Fibroblast of the conjunctiva (primary cell): ENCODE results near the gene DNAJA3.

Experiments used
- DNase-seq: peaks from one replicate; pipeline ENCODE4 v3.0.0-alpha.2; 2010; ENCODE audit warnings: low read depth

The DNAJA3 gene

DNA sequence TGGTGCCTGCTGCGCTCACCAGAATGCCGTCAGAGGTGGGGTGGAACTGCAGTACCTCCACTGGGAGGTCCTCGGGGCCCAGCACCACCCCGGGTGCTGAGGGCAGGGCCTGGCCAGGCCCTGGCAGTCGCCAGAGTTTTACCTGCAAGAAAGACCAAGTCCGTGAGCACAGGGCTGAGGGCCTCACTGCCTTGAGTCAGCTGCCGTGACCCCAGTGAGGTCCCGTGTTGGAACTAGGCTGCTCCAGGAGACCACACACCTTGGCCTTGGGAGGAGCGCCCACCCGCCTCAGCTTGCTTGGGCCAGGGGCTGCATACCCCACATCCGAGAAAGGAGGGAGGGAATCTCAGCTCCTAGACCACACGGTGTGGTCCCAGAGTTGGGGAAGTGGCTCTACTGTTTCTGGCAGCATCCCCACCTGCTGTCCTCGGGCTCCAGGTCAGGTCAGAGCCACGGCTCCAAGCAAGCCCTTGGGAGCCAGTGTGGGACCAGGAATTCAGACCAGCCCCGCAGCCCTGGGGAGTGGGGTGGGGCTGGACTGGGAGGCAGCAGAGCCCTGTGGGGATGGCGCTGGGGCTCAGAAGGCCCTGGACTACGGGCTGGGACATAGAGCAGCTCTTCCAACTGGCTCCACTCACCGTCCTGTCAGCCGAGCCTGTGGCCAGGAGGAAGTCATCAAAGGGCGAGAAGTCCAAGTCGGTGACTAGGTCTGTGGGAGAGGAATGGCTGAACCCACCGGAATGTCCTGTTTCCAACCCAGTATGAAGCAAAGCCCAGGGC lies 17.9 kb upstream of the DNAJA3 start:
- no peak for DNase-seq

DNA sequence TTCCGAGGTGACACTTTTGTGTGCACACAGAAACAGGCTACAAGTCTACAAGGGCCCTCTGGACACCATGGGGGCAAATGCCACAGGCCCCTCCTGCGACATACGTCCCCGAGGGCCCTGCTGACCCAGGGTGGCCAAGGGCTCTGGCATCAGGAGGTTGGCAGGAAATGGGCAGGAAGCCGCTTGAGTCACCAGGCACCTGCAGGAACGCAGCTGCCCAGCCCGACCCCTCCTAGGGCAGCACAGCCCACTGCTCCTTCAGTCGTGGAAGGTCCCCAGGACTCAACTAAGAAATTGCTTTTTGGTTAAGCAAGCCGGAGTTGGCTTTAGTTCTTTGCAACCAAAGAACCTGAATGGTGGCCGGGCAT lies 17.4 kb upstream of the DNAJA3 start:
- DNase-seq = no peak

DNA sequence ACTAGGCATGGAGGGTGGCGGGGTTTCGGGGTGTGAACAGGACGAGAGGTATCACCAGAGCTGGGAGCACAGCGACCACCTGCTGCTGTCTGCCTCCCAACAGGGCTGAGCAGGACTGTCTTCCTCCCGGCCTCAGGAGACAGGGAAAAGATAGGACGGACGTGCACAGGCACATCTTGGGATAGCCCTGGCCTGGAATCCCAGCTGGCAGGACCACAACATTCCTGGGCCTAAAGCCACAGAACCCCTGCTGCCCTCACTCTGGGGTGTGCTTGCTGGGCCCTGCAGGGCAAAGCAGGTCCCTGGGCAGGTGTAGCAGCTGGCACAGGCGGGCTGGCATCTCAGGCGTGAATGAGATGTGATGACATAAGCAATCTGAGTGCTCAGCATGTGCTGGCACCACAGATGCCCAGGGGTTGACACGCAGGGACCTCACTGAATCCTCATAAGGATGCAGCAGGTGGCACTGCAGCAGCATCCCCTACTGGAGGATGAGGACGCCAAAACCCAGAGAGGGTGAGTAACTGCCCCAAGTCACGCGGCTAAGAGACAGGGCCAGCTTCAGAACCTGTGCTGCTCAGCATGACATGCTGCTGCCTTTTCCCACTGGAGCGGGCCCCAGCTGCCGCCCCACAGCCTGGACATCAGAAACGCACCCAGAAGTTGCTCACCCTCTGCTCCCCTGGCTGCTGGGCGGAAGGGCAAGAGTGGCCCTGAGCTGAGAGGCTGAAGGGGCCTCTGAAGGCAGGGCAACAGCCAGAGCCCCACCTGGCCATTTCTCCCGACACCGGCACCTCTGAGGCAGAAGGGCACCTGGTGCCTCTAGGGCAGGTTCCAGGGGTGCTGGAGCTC lies 16.4 kb upstream of the DNAJA3 start:
- no peak for DNase-seq

DNA sequence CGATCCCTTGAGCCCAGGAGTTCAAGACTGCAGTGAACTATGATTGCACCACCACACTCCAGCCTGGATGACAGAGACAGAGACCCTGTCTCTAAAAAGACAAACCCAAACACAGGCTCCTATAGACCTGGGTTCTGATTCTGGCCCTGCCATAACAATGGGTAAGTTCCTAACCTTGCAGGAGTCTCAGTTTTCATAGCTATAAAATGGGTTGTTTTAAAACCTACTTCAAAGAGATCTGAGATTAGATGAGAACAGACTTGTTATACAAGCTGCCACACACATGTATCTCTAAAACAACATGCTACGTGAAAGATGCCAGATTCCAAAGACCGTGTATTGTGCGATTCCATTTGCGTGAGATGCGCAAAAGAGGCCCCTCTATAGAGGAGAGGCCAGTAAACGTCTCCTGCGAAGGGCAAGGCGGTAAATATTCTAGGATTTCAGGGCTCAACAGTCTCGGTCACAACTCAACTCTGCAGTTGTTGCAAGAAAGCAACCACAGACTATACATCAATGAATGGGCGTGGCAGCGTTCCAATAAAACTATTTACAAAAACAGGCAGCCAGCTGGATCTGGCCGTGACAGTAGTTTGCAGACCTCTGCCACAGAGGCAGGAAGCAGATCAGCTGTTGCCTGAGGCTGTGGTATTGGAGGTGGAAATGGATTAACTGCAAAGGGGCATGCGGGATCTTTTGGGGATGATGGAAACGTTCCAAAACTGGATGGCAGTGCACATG lies 15.2 kb upstream of the DNAJA3 start:
- DNase-seq = peak; percentile 70

DNA sequence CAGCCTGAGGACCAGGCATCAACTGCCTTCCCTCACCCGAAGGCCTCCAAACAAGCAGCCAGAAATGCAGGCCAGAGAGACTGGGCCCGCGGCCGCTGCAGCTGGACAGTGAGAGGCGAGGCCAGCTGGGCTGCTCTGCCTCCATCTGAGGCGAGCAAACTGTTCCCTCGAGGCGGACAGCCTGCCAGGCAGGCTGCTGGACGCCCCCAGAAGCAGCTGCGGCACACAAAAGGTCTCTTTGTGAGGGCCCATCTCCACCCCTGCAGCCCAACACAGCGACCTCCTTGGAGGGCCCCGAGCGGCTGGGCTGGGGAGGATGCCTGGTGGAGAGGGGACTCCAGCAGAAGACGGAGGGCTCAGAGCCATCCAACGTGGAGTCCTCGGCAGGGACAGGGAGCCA lies 14.0 kb upstream of the DNAJA3 start:
- DNase-seq = no peak

DNA sequence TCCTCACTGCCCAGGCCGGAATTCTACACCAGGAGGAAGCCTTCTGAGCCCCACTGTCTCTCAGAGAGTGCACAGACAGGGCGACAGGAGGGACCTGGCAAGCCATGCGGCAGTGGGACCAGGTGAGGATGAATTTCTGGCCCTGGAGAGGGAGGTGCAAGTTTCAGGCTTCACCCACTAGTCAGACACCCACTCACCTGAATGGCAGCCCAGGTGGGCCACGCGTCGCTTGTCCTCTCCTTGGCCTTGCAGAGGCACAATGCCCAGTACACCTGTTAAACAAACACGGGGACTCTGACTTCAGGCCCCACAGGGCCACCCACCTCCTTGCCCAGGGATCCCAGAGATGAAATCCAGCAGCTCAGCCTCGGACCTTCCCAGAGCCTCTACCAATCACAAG lies 13.5 kb upstream of the DNAJA3 start:
- DNase-seq = no peak

DNA sequence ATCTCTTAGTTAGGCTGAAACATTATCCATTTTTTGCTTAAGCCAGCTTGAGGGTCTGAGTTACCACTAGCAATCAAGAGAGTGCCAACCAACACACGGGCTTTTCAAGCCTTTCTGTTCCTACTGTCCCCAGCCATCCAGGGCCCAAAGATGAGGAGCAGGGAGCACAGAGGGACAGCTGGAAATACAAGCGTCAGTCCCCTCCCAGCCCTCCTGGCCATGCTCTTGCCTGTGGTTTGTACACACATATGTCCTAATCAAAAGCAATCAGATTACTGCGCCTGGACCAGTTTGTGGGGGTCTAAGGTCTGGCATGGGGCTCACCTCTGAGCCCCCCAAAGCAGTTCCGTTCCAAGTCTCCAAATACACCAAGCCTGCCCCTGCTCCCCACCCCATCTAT lies 12.8 kb upstream of the DNAJA3 start:
- DNase-seq = no peak

DNA sequence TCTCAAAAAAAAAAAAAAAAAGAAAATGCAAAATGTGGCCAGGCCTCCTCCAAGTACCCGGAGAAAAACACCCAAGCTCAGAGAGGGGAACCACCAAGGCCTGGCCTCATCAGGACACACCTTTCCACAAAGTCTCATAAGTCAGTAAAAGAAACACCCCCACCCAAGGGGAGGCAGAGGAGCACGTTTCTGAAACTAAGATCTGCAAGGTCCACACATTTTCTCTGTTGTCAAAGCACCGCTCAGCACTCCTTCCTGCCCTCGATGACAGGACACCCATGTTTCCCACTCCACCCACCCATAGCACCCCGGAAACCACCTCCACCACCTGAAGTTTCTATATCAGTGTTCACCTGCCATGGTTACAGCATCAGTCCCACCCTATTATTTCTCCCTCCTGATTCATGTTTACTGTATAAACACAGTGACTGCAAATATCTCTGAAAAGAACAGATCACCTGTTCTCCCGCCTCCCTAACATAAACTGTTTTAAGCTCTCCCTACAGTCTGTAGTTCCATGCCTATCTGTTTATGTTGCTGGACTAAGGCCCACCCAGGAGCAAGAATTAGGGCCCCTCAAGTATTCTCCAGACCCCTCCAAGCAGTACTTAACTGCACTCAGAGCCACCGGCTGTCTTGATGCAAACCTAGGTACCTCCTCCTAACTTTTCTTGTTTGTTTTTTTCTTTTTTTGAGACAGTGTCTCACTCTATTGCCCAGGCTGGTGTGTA lies 11.3 kb upstream of the DNAJA3 start:
- no peak for DNase-seq

DNA sequence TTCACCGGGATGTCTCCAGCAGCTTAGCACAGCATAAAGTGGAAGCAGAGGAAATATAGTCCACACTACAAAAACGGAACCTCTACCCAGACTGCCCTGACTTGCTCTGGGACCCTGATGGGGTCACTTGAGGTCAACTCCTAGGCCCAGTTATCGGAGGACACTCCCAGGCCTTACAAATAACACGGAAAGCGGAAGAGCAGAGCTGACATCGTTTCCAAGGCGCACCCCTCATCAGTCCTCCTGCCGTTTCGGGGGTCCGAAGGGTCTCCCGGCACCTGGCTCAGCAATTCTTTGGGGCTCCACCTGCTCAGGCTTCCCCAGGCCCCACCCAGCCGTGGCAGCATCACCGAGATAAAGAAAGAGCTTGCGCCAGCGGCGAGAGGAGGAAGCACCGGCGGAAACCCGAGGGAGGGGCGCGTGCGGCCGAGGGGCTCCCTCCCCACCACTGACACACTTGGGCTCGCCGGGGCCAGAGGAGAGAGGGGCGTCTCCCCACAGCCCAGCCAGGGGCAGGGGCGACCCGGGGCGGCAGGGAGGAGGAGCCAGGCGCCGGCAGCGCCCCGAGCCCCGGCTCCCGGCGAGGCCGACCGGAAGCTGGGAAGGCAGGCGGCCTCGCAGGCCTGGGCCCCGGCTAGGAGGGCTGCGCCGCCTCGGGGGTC lies 10.0 kb upstream of the DNAJA3 start:
- no peak for DNase-seq

DNA sequence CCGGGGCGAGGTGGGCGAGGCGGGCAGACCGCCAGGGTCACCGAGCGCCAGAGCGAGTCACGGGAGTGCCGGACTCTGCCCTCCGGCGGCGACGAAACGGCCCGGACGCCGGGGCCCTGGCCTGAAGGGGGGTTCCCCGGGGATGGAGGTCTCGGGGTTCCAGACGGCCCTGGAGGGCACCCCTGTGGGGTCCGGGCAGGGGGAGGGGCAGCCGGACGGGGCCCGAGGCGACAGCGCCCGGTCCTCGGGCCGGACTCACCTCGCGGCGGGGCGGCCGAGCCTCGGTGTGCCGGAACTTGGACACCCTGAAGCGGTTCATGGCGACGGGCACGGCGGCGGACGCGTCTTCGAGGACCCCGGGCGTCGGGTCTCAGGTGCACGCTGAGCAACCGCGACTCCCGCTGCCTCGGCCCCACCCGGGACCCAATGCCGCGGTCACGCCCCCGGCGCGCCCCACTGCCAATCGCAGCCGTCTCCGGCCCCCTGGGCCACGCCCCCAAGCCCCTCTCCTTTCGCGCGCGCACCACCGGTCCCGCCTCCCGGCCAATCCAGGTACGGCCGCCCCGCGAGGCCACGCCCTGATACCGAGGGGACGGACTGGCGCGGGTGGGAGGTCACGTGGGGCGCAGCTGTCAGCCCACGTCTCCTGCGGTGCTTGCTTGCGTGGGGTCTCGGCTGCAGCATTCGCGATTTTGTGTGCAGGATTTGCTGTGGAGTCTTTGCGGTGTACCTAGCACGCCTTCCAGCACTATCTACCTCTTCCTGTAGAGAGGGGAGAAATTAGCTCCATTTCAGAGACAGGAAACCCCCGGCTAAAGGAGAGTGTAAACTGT lies 9.3 kb upstream of the DNAJA3 start, which contains the start of gene CORO7:
TSS of gene CORO7 (minus strand) at position 397 of the 833 bp plus-strand sequence. CDS start at position 319, 78 bp downstream.
- DNase-seq = peak; percentile 62

DNA sequence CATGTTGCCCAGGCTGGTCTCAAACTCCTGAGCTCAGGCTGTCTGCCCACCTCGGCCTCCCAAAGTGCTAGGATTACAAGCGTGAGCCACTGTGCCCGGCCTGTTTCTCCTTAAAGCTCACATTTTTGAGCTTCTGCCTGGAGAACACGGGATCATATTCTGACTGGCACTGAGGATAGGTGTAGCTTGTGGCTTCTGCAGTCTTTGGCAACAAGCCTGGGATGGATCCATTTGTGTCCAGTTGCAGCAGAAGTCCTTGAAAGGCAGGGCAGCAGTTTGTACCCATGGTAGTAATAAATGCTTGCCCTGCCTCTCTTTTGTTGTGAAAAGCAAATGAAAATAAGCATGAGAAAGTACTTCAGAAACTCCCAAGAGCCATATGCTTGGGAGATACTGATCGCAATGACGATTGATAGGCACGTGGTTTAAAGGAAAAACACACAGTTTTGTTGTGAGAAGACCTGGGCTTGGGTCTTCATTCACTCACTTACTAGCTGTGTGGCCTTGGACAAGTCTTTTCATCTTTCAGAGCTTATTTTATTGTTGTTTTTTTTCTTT lies 6.2 kb upstream of the DNAJA3 start:
- no peak for DNase-seq

DNA sequence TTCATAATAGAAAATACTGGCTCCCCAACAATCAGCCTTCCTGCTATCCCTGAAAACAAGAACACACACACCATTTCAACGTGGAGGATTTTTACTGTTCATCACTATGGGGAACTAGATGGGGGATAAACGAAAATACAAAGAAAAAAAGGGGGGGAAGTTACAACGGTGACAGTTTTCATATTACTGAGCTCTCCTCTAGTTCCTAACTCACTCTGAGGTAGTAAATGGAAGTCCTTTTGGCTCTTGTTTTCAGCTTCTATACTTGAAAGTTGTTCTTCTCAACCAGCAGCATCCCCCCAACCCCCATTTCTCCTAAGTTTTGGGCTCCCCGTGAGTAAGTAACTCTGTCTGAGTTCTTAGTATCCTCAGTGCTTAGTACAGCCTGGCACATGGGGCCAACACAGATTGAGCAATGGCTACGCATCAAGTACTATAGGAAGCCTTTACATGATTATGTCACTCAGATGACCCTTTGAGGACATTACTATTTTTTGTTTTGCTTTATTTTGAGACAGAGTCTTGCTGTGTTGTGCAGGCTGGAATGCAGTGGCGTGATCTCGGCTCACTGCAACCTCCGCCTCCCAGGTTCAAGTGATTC lies 5.1 kb upstream of the DNAJA3 start:
- no peak for DNase-seq

DNA sequence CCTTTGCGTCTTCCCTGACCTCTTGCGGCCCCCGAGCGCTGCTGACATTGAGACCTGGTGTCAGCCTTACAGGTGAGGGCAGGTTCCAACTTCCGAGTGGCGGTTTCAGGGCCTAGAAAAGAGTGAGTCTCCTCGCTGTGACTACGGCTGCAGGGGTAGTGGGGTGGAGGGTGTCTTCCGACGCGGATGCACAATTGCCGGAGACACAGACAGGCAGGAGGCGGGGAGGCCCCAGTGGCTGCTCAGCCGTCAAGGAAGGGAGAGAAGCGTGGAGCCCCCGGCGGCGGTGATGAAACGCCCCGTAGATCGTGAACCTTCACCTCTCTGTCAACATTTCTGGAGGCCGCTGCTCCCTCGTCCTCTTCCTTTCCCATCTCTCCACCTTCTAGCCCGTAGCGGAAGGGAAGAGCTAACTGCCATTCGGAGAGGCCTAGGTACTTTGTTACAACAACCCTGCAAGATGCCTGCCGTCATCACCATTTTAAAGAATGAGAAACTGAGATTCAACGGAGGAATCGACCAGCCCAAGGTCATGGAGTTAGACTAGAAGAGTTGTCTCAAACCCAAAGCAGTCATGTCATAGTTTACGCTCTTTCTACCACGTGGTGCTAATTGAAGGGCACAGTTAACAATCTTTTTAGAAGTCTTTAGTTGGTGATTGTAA lies 485 bp downstream of the DNAJA3 start:
- DNase-seq = no peak

DNA sequence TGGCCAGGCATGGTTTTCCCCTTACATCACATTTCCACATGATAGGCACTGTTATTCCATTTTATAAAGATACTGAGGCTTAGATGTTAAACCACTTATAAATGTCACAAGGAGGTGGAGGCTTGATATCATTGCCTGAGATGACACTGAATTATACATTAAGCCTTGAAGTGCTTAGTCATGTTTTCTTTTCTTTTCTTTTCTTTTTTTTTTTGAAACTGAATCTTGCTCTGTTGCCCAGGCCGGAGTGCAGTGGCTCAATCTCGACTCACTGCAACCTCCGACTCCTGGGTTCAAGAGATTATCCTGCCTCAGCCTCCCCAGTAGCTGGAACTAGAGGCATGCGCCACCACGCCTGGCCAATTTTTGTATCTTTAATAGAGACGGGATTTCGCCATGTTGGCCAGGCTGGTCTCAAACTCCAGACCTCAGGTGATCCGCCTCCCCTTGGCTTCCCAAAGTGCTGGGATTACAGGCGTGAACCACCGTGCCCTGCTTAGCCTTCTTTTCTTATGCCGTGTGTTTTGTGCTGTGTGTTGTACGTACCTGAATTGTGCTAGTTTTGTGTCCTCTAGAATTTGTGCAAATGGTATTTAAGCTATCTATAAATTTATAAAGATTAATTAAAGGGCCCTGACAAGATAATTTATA lies 1.2 kb downstream of the DNAJA3 start:
- DNase-seq = no peak

DNA sequence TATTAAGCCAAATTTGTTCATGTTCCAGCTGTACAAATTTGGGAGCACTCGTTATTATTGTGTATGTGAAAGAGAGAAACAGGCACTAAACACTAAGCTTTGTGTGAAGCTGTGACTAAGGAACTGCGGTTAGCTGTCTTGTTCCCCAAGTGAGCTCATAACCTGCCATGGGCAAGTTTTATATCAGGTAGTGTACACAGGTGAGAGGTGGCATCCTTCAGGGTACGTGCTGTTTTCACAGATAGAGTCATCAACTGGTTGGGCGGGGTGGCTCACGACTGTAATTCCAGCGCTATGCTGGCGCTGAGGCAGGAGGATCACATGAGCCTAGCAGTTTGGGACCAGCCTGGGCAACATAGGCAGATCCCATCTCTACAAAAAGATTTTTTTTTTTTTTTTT lies 2.8 kb downstream of the DNAJA3 start:
- DNase-seq = no peak

DNA sequence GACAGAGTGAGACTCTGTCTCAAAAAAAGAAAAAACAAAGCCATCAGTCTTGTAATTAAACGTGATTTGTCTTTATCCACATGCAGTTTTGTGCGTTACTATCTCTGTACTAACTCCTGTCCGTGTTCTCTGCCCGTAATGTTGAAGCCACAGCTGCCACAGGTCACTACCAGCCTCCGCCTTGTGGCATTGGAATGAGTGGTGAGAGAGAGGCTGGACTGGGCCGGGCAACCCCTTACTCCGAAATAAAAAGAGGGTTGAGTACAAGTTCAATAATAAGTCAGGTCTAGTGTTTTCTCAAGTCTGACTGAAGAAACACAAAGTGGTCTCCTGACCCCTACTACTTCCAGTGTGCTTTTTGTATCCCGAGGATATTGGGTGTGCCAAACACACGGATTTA lies 5.4 kb downstream of the DNAJA3 start:
- no peak for DNase-seq

DNA sequence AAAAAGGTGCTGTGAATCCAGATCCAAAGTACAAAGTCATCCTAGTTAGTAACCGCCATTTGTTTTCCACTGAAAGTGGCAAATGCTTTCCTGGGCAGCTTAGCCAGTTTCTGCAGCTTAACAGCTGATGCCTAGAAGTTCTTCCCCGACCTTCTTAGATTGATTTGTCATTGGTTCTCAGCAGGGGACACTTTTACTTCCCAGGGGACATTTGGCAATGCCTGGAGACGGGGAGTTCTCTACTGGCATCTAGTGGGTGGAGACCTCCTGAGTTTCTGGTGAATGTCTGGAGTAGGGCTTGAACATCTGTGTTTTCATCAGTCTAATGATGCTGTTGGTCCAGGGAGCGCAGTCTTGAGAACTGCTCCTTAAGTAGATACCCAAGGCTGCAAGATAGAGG lies 7.6 kb downstream of the DNAJA3 start:
- DNase-seq = no peak

DNA sequence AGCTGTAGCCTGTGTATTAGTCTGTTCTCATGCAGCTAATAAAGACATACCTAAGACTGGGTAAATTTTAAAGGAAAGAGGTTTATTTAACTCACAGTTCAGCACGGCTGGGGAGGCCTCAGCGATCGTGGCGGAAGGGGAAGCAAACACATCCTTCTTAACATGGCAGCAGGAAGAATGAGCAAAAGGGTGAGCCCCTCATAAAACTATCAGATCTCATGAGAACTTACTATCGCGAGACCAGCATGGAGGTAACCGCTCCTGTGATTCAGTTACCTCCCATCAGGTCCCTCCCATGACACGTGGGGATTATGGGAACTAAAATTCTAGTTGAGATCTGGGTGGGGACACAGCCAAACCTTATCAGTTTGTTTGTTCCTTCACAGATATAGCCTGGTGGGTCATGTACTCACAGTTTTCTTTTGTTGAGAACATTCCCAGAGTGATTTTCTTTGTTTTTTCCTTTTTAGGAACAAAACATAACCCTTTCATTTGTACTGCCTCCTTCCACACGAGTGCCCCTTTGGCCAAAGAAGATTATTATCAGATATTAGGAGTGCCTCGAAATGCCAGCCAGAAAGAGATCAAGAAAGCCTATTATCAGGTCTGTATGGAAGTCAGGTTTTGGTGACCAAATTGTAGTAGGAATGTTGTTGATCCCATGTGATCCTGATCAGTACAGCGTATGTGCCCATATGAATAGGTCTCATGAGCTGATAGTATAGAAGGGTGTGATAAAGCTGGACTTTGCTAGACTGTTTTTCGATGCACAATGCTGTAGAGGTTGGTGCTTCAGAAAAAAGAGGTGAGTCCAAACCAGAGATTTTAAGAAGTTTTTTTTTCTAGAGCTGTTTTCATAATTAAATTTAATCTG lies 8.5 kb downstream of the DNAJA3 start:
- no peak for DNase-seq
